ENCODE results near the gene P2RX3.

The P2RX3 gene

GRCh38 chr11:57310630-57311086 is 27.5 kb upstream of the P2RX3 start:
- no peak for DNase-seq

GRCh38 chr11:57311109-57311936 is 26.8 kb upstream of the P2RX3 start:
- peak; percentile 95 for DNase-seq

GRCh38 chr11:57312511-57313021 is 25.6 kb upstream of the P2RX3 start:
- no peak for DNase-seq

- DNase-seq = no peak
These were observed 24.9 kb upstream of the P2RX3 start for GRCh38 chr11:57313071-57313787.

- no peak for DNase-seq
These were observed 24.4 kb upstream of the P2RX3 start for GRCh38 chr11:57313788-57314135.

GRCh38 chr11:57314221-57314973 is 23.8 kb upstream of the P2RX3 start:
- DNase-seq = no peak

GRCh38 chr11:57315491-57315890 is 22.7 kb upstream of the P2RX3 start:
- no peak for DNase-seq

- no peak for DNase-seq
These were observed 22.1 kb upstream of the P2RX3 start for GRCh38 chr11:57316017-57316416.

- no peak for DNase-seq
These were observed 20.0 kb upstream of the P2RX3 start for GRCh38 chr11:57318178-57318577.

- no peak for DNase-seq
These were observed 18.0 kb upstream of the P2RX3 start for GRCh38 chr11:57320067-57320718.

- DNase-seq = no peak
These were observed 17.3 kb upstream of the P2RX3 start for GRCh38 chr11:57320719-57321387.

GRCh38 chr11:57321388-57322255 is 16.5 kb upstream of the P2RX3 start:
- peak; percentile 53 for DNase-seq

- DNase-seq = peak; percentile 97
These were observed 15.6 kb upstream of the P2RX3 start for GRCh38 chr11:57322256-57323166.

- DNase-seq = peak; percentile 34
These were observed 14.8 kb upstream of the P2RX3 start for GRCh38 chr11:57323167-57323854.

GRCh38 chr11:57323855-57324153 is 14.3 kb upstream of the P2RX3 start:
- DNase-seq = no peak

- no peak for DNase-seq
These were observed 13.8 kb upstream of the P2RX3 start for GRCh38 chr11:57324154-57324885.

- DNase-seq = peak; percentile 95
These were observed 13.0 kb upstream of the P2RX3 start, which contains the start of gene TNKS1BP1 for GRCh38 chr11:57324886-57325734. Gene TNKS1BP1, minus strand, starts transcription at chr11:57324952. Its CDS starts 3,067 bp downstream, at chr11:57321885.

GRCh38 chr11:57325735-57326048 is 12.5 kb upstream of the P2RX3 start:
- no peak for DNase-seq
